Neuronal stem cell (in vitro differentiated cells): ENCODE results near the gene PXDN.

Experiments
- DNase-seq: peaks from one replicate; pipeline ENCODE4 v3.0.0-alpha.2; 2013; ENCODE audit warnings: low spot score
- H2AFZ ChIP-seq: one replicate; pipeline ENCODE4 v1.6.1; 2013; ENCODE audit warnings: mild to moderate bottlenecking, low read length, inconsistent platforms
- H2AK5ac ChIP-seq: 2 replicates; pipeline ENCODE4 v1.6.1; 2013; ENCODE audit warnings: low read depth, mild to moderate bottlenecking, inconsistent platforms, low read length, moderate library complexity, mixed read lengths
- H2BK120ac ChIP-seq: 2 replicates; pipeline ENCODE4 v1.6.1; 2013; ENCODE audit warnings: low read depth, mild to moderate bottlenecking, inconsistent platforms, low read length, moderate library complexity, mixed read lengths
- H2BK12ac ChIP-seq: one replicate; pipeline ENCODE4 v1.6.1; 2013; ENCODE audit warnings: low read length, inconsistent platforms
- H2BK15ac ChIP-seq: 2 replicates; pipeline ENCODE4 v1.6.1; 2013; ENCODE audit warnings: mild to moderate bottlenecking, low read length, inconsistent platforms, mixed read lengths
- H2BK5ac ChIP-seq: one replicate; pipeline ENCODE4 v1.6.1; 2013; ENCODE audit warnings: inconsistent platforms, mild to moderate bottlenecking, low read length, moderate library complexity
- H3K14ac ChIP-seq: one replicate; pipeline ENCODE4 v1.6.1; 2013; ENCODE audit warnings: low read length, inconsistent platforms
- H3K18ac ChIP-seq: 2 replicates; pipeline ENCODE4 v1.6.1; 2013; ENCODE audit warnings: low read length, inconsistent platforms
- H3K23ac ChIP-seq: 2 replicates; pipeline ENCODE4 v1.6.1; 2013; ENCODE audit warnings: low read depth, mild to moderate bottlenecking, mixed read lengths, low read length, inconsistent platforms; ENCODE audit not compliant: poor library complexity
- H3K27ac ChIP-seq: replicated peaks from 3 replicates; pipeline ENCODE4 v1.5.1; 2013; ENCODE audit warnings: low read length, inconsistent platforms
- H3K27me3 ChIP-seq, 3 experiments: 2 replicates each; pipeline ENCODE4 v1.6.1; 2013; ENCODE audit warnings: low read length in 3 of 3, mild to moderate bottlenecking in 2 of 3, inconsistent platforms in 1 of 3, low read depth in 1 of 3, mixed read lengths in 1 of 3, moderate library complexity in 1 of 3; ENCODE audit not compliant: control insufficient read depth in 3 of 3, insufficient read depth in 3 of 3
- H3K36me3 ChIP-seq, 2 donors: replicated peaks in 1 of 2; 2 replicates each; pipeline ENCODE4 v1.6.1; 2013; ENCODE audit warnings: low read length in 2 of 2; ENCODE audit not compliant: control insufficient read depth in 2 of 2, insufficient read depth in 2 of 2
- H3K4ac ChIP-seq: 2 replicates; pipeline ENCODE4 v1.6.1; 2013; ENCODE audit warnings: inconsistent platforms, mild to moderate bottlenecking, low read length, moderate library complexity
- H3K4me1 ChIP-seq, 2 donors: 1 replicate in 1 of 2; 2 replicates in 1 of 2; pipeline ENCODE4 v1.6.1; 2013; ENCODE audit warnings: low read length in 2 of 2, low read depth in 1 of 2; ENCODE audit not compliant: control insufficient read depth in 2 of 2, insufficient read depth in 1 of 2
- H3K4me2 ChIP-seq: one replicate; pipeline ENCODE4 v1.6.1; 2013; ENCODE audit warnings: mild to moderate bottlenecking, low read length, inconsistent platforms; ENCODE audit not compliant: insufficient read depth, poor library complexity, severe bottlenecking
- H3K4me3 ChIP-seq, 2 donors: 2 replicates each; pipeline ENCODE4 v1.5.1; 2013; ENCODE audit warnings: low read length in 2 of 2, mild to moderate bottlenecking in 2 of 2, inconsistent platforms in 1 of 2, moderate library complexity in 1 of 2
- H3K79me1 ChIP-seq: one replicate; pipeline ENCODE4 v1.6.1; 2013; ENCODE audit warnings: low read depth, mild to moderate bottlenecking, inconsistent platforms, low read length, moderate library complexity
- H3K9ac ChIP-seq: one replicate; pipeline ENCODE4 v1.6.1; 2013; ENCODE audit warnings: mild to moderate bottlenecking, low read depth, low read length, inconsistent platforms; ENCODE audit not compliant: poor library complexity
- H3K9me3 ChIP-seq, 2 donors: replicated peaks in 1 of 2; 2 replicates each; pipeline versions ENCODE3 to v1.6.1; 2013; ENCODE audit warnings: low read length in 2 of 2, mild to moderate bottlenecking in 2 of 2, inconsistent platforms in 1 of 2, low read depth in 1 of 2, mixed read lengths in 1 of 2, moderate library complexity in 1 of 2; ENCODE audit not compliant: control insufficient read depth in 2 of 2, insufficient read depth in 1 of 2
- H4K8ac ChIP-seq: one replicate; pipeline ENCODE4 v1.6.1; 2013; ENCODE audit warnings: low read depth, mild to moderate bottlenecking, inconsistent platforms, low read length, moderate library complexity
- H4K91ac ChIP-seq: one replicate; pipeline ENCODE4 v1.6.1; 2013; ENCODE audit warnings: low read length, low read depth, mild to moderate bottlenecking, inconsistent platforms; ENCODE audit not compliant: poor library complexity
- WGBS, 2 donors: extraction: QIAGEN DNeasy Blood & Tissue Kit; methylation state at CpG; one replicate each; pipeline ENCODE4 v1.1.7; 2013; ENCODE audit warnings: missing lambda C conversion rate in 2 of 2, mixed read lengths in 1 of 2; ENCODE audit not compliant: insufficient read length in 2 of 2, insufficient replicate concordance in 1 of 2; ENCODE audit errors: extremely low coverage in 2 of 2; 5-methylcytosine and 5-hydroxymethylcytosine counted together

The PXDN gene

DNA sequence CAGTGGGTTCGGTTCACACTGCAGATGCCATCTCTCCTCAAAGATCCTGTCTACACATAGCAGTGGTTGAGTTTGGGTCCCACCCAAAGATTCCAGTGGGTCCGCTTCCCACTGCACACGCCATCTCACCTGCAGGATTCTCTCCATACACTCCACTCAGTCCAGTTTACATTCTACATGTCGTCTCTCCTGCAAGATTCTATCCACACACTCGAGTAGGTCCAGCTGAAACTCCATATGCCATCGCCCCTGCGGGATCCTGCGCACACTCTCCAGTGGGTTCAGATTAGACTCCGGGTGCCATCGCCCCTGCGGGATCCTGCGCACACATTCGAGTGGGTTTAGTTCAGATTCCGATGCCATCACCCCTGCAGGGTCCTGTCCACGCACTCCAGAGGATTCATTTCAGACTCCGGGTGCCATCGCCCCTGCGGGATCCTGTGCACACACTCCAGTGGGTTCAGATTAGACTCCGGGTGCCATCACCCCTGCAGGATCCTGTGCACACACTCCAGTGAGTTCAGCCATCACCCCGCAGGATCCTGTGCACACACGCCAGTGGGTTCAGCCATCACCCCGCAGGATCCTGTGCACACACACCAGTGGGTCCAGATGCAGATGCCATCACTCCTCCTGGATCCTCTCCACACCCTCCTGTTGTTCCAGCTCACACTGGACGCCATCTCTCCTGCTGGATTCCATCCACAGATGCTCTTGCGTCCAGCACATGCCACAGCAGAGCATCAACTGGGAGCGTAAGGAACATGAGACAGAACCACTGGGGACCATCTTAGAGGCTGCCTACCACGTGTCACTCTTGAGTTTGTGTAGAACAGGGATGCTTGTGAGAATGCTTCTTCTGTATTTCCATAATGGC, 3.0 kb upstream of the PXDN start:
- Histone ChIP-seq H2BK12ac (no peak overlapping the region), H3K4me1 (peaks cover 0 to 8% of the 10 kb centered on the region in 2 donors), H3K27ac (no peak overlapping the region), H2BK15ac (no peak overlapping the region), H2AFZ (no peak overlapping the region), H3K9ac (peak overlapping the region; percentile 64), H3K4me3 (no peak overlapping the region), H2BK5ac (no peak overlapping the region), H3K23ac (peak overlapping the region; percentile 1), H3K4me2 (no peak overlapping the region), H3K18ac (no peak overlapping the region), H3K79me1 (no peaks in the 10 kb centered on the region), H3K4ac (no peak overlapping the region), H3K36me3 (peaks cover 0 to 4% of the 10 kb centered on the region in 2 donors), H3K14ac (no peak overlapping the region), H3K9me3 (peaks cover 2 to 5% of the 10 kb centered on the region in 2 donors), H4K91ac (no peak overlapping the region), H4K8ac (no peak overlapping the region), H2BK120ac (no peak overlapping the region), H3K27me3 (no peaks in the 10 kb centered on the region), H2AK5ac (no peak overlapping the region)
- DNase-seq: no peak
- WGBS, 2 donors: no CpG with 5 or more reads among the region's 26 CpGs

DNA sequence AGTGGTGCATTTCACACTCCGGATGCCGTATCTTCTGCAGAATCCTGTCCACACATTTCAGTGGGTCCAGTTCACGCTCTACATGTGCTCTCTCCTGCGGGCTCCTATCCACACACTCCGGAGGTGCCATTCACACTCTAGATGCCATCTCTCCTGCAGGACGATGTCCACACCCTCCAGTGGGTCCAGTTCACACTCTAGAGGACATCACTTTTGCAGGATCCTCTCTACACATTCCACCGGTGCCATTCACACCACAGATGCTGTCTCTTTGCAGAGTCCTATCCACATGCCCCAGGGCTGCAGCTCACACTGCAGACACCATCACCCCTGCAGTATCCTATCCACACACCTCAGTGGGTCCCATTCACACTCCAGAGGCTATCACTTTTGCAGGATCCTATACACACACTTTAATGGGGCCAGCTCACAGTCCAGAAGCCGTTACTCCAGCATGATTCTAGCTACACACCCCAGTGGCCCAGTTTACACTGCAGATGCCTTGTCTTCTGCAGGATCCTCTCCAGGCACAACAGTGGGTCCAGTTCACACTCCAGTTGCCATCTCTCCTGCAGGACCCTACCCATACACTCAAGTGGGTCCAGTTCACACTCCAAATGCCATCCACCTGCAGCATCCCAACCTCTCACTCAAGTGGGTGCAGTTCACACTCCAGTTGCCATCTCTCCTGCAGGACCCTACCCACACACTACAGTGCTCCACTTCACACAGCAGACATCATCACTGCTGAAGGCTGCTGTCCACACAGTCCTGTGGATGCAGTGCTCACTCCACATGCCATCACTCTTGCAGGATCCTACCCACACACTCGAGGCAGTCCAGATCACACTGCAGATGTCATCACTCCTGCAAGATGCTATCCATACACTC, 2.1 kb upstream of the PXDN start:
- H2AFZ ChIP-seq: no peak overlapping the region
- no peak overlapping the region for H2BK5ac ChIP-seq
- peak overlapping the region; percentile 64 for H3K9ac ChIP-seq
- peak overlapping the region; percentile 35 for H2AK5ac ChIP-seq
- H2BK12ac ChIP-seq: no peak overlapping the region
- H3K4me2 ChIP-seq: no peak overlapping the region
- H3K36me3 ChIP-seq: peaks cover 0 to 6% of the 10 kb centered on the region in 2 donors
- peaks cover 4% of the 10 kb centered on the region for H3K79me1 ChIP-seq
- peaks cover 5% of the 10 kb centered on the region in 2 donors for H3K9me3 ChIP-seq
- WGBS, 2 donors: no CpG with 5 or more reads among the region's 9 CpGs
- no peak overlapping the region for H3K4ac ChIP-seq
- H3K23ac ChIP-seq: peak overlapping the region; percentile 1
- no peak overlapping the region for H4K91ac ChIP-seq
- DNase-seq: no peak
- no peak overlapping the region for H2BK120ac ChIP-seq
- no peaks in the 10 kb centered on the region for H3K27me3 ChIP-seq
- no peak overlapping the region for H4K8ac ChIP-seq
- peak overlapping the region; percentile 60 for H3K14ac ChIP-seq
- no peak overlapping the region for H2BK15ac ChIP-seq
- H3K4me3 ChIP-seq: no peak overlapping the region
- peaks cover 0 to 14% of the 10 kb centered on the region in 2 donors for H3K4me1 ChIP-seq
- no peak overlapping the region for H3K27ac ChIP-seq
- H3K18ac ChIP-seq: no peak overlapping the region

DNA sequence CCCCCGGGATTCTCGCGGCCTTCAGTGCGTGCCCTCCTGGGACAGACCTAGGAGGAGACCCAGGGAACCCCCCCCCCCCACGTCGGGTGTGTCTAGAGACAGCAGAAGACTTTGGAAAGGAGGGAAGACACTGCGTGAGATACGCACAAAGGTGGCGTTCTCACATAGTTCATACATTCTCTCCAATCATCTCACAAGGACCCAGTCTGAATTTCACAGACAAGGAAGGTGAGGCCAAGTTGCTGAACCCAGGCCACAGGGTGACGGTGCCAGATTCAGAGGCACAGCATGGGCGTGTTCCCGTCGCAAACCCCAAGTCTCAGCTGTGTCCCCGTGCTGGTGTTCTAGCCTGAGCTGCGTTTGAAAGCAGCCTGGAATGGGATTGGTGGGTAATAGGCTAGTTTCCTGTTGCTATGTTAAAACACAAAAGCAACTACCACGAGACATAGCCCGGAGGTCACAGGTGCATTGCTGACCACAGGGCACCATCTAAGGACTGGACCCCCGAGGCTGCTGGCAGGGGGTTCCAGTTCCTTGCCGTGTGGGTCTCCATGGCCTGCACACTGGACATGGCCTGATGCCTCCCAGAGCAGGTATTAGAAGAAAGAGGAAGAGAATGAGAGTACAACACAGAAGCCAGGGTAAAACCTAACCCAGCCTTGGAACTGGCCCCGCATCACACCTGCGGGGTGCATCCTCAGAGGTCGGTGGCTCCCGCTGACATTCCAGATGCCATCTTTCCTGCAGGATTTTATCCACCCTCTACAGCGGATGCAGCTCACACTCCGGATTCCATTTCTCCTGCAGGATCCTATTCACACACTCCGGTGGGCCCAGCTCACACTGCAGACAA, 1.1 kb upstream of the PXDN start:
- H3K36me3 ChIP-seq: peaks cover 0 to 6% of the 10 kb centered on the region in 2 donors
- no peak overlapping the region for H4K91ac ChIP-seq
- no peak overlapping the region for H3K14ac ChIP-seq
- no peak overlapping the region for H2AFZ ChIP-seq
- H3K9ac ChIP-seq: no peak overlapping the region
- peaks cover 5% of the 10 kb centered on the region in 2 donors for H3K9me3 ChIP-seq
- no peak overlapping the region for H2BK5ac ChIP-seq
- peak overlapping the region; percentile 28 for H3K18ac ChIP-seq
- peak overlapping the region; percentile 77 for H3K23ac ChIP-seq
- H2BK12ac ChIP-seq: peak overlapping the region; percentile 51
- H3K4ac ChIP-seq: no peak overlapping the region
- peaks cover 0 to 22% of the 10 kb centered on the region in 2 donors for H3K4me1 ChIP-seq
- H2BK15ac ChIP-seq: no peak overlapping the region
- DNase-seq: no peak
- no peak overlapping the region for H3K27ac ChIP-seq
- H2AK5ac ChIP-seq: peak overlapping the region; percentile 40
- no peak overlapping the region for H4K8ac ChIP-seq
- H3K79me1 ChIP-seq: peaks cover 7% of the 10 kb centered on the region
- H3K27me3 ChIP-seq: no peaks in the 10 kb centered on the region
- no peak overlapping the region for H3K4me2 ChIP-seq
- no CpG with 5 or more reads among the region's 26 CpGs for WGBS, 2 donors
- no peak overlapping the region for H2BK120ac ChIP-seq
- H3K4me3 ChIP-seq: no peak overlapping the region
